Suprapubic skin (tissue), 4 donors: ENCODE measurements around the gene FSD1L.

Experiments used
- POLR2A ChIP-seq, 2 donors: fragments of 450-650 bp; IDR thresholded peaks; one replicate each; pipeline ENCODE4 v1.6.1; 2017; ENCODE audit warnings: antibody characterized with exemption in 2 of 2, mild to moderate bottlenecking in 2 of 2, moderate library complexity in 2 of 2
- POLR2AphosphoS5 ChIP-seq, 3 donors: sonication (generic); formaldehyde crosslinking; IDR thresholded peaks; one replicate each; pipeline ENCODE4 v1.6.1; 2017; ENCODE audit warnings: antibody characterized with exemption in 3 of 3
- TF ChIP-seq, protein P1 (sequence below), 2 donors: fragments of 200-600 bp in 1 of 2; fragments of 450-650 bp in 1 of 2; sonication (generic) in 1 of 2; IDR thresholded peaks; one replicate each; pipeline ENCODE4 v1.5.1; 2016 to 2019; ENCODE audit warnings: antibody characterized with exemption in 2 of 2, mild to moderate bottlenecking in 1 of 2, moderate library complexity in 1 of 2

DNA sequence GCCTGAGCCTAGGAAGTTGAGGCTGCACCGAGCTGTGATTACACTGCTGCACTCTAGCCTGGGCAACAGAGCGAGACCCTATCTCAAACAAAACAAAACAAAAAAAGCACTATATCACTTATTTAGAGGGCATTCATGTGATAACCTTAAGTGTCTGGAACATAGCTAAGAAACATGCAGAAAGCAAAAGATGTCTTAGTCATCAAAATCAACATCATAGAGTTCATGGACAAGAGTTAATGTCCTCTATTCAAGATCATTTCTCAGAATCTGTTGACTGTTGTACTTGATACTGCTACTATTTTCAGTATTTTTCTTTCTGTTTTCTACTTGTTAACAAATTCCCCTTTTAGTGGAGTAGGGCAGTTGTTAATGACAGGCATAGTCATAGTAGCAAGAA lies 25.4 kb downstream of the FSD1L start:
- TF ChIP-seq, protein P1, sequence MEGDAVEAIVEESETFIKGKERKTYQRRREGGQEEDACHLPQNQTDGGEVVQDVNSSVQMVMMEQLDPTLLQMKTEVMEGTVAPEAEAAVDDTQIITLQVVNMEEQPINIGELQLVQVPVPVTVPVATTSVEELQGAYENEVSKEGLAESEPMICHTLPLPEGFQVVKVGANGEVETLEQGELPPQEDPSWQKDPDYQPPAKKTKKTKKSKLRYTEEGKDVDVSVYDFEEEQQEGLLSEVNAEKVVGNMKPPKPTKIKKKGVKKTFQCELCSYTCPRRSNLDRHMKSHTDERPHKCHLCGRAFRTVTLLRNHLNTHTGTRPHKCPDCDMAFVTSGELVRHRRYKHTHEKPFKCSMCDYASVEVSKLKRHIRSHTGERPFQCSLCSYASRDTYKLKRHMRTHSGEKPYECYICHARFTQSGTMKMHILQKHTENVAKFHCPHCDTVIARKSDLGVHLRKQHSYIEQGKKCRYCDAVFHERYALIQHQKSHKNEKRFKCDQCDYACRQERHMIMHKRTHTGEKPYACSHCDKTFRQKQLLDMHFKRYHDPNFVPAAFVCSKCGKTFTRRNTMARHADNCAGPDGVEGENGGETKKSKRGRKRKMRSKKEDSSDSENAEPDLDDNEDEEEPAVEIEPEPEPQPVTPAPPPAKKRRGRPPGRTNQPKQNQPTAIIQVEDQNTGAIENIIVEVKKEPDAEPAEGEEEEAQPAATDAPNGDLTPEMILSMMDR (IDR thresholded peaks at IDR 0.05) = no peak
- TF ChIP-seq POLR2A (IDR thresholded peaks at IDR 0.05) (no peak), POLR2AphosphoS5 (IDR thresholded peaks at IDR 0.05) (no peak)
